Esophagus muscularis mucosa (tissue), 4 donors: ENCODE measurements around the gene MAN1B1.
"Not testable (repeated sequence)": the region's sequence is repeated elsewhere in the genome, so short reads cannot be mapped to it uniquely, and the experiment has no call there.

Experiments used
- CTCF ChIP-seq, 3 experiments: fragments of 200-600 bp in 2 of 3; fragments of 450-650 bp in 1 of 3; sonication (generic) in 2 of 3; IDR thresholded peaks; one replicate each; pipeline ENCODE4 v1.5.1; 2017 to 2019; ENCODE audit warnings: antibody characterized with exemption in 3 of 3, mild to moderate bottlenecking in 2 of 3, moderate library complexity in 1 of 3
- EP300 ChIP-seq: sonication (generic); formaldehyde crosslinking; IDR thresholded peaks from one replicate; pipeline ENCODE4 v1.6.1; 2017; ENCODE audit warnings: antibody characterized with exemption
- POLR2A ChIP-seq: fragments of 450-650 bp; IDR thresholded peaks from one replicate; pipeline ENCODE4 v1.6.1; 2017; ENCODE audit warnings: antibody characterized with exemption, moderate library complexity, mild to moderate bottlenecking, low read depth
- POLR2AphosphoS5 ChIP-seq, 2 donors: sonication (generic); formaldehyde crosslinking; IDR thresholded peaks; one replicate each; pipeline ENCODE4 v1.6.1; 2017; ENCODE audit warnings: antibody characterized with exemption in 2 of 2

GRCh38 chr9:137062798-137063197 is 24.0 kb upstream of the MAN1B1 start:
- not testable (repeated sequence) for TF ChIP-seq CTCF (IDR thresholded peaks at IDR 0.05); EP300; POLR2A; POLR2AphosphoS5 (IDR thresholded peaks at IDR 0.05)
